HepG2 (cell line): ENCODE results near the gene MRPS10. TPM values are rescaled to one million over a fixed set of nuclear protein-coding genes. Genes with fewer than 3 reads are reported as not detected.

Source experiments
- ATAC-seq: fragments of 200-7000 bp; cut with Tn5 transposase; 3 replicates; pipeline ENCODE4 v1.9.1; 2020; ENCODE audit warnings: mild to moderate bottlenecking, moderate library complexity
- BruUV-seq: library from RNA; stranded (reverse); fragments of 400-500 nt; replicated peaks from 2 replicates; lab custom pipeline; 2021; lab: Mats Ljungman, UMichigan
- CTCF ChIA-PET: fragments of 300-600 bp; formaldehyde crosslinking; extraction: SDS; loops from one replicate; lab custom pipeline; 2021; ENCODE audit warnings: low total read pairs, inconsistent platforms, low intra/inter-chr PET ratio; lab: Yijun Ruan, JAX
- POLR2A ChIA-PET: fragments of 350-600 bp; sonication (Branson Sonifier 250); formaldehyde crosslinking; loops from one replicate; lab custom pipeline; 2020; ENCODE audit warnings: antibody characterized with exemption, inconsistent platforms; lab: Yijun Ruan, JAX
- DNase-seq: peaks from one replicate; pipeline ENCODE4 v3.0.0-alpha.2; 2015; ENCODE audit warnings: low spot score
- FAIRE-seq: peaks from 3 replicates; lab custom pipeline; 2011; peaks lifted over from hg19 to GRCh38; lab: Jason Lieb, UNC
- H2AFZ ChIP-seq: one replicate; pipeline ENCODE4 v1.6.1; 2011; ENCODE audit warnings: low read length, inconsistent platforms
- H3K27ac ChIP-seq: fragments of 300-600 bp; 3 replicates; pipeline ENCODE4 v1.8.0; 2011; ENCODE audit warnings: mixed run types, mild to moderate bottlenecking, mixed read lengths, low read length, inconsistent platforms; ENCODE audit not compliant: insufficient read depth; ENCODE audit errors: extremely low read length
- H3K27me3 ChIP-seq, 2 experiments: fragments of 200-600 bp in 1 of 2; 2 replicates in 1 of 2; 3 replicates in 1 of 2; pipeline versions ENCODE4 v1.6.0 to v1.8.0; 2011; ENCODE audit warnings: low read length in 2 of 2, mild to moderate bottlenecking in 2 of 2, moderate library complexity in 2 of 2, inconsistent platforms in 1 of 2; ENCODE audit not compliant: insufficient read depth in 2 of 2, control insufficient read depth in 1 of 2
- H3K36me3 ChIP-seq, 2 experiments: fragments of 200-600 bp in 1 of 2; replicated peaks in 1 of 2; 2 replicates in 1 of 2; 3 replicates in 1 of 2; pipeline versions ENCODE4 v1.5.1 to v1.8.0; 2011; ENCODE audit warnings: low read length in 2 of 2, inconsistent platforms in 1 of 2; ENCODE audit not compliant: insufficient read depth in 2 of 2, control insufficient read depth in 1 of 2
- H3K4me1 ChIP-seq: 2 replicates; pipeline ENCODE4 v1.5.1; 2012; ENCODE audit warnings: low read length, inconsistent platforms; ENCODE audit not compliant: insufficient read depth
- H3K4me2 ChIP-seq: 2 replicates; pipeline ENCODE4 v1.6.0; 2011; ENCODE audit warnings: low read depth, low read length, inconsistent platforms
- H3K4me3 ChIP-seq, 3 experiments: fragments of 200-600 bp in 1 of 3; sonication (generic), shearing (Covaris generic) in 1 of 3; replicated peaks in 1 of 3; 2 replicates each; pipeline ENCODE4 v1.5.1; 2011 to 2016; ENCODE audit warnings: low read length in 3 of 3, inconsistent platforms in 2 of 3, low read depth in 2 of 3, mild to moderate bottlenecking in 2 of 3, control low read depth in 1 of 3, mixed read lengths in 1 of 3; ENCODE audit not compliant: insufficient read depth in 1 of 3
- H3K79me2 ChIP-seq: one replicate; pipeline ENCODE4 v1.6.1; 2011; ENCODE audit warnings: low read length, inconsistent platforms; ENCODE audit not compliant: insufficient read depth
- H3K9ac ChIP-seq: 2 replicates; pipeline ENCODE4 v1.6.0; 2011; ENCODE audit warnings: mild to moderate bottlenecking, low read depth, low read length, inconsistent platforms; ENCODE audit not compliant: insufficient read depth
- H3K9me3 ChIP-seq: 2 replicates; pipeline ENCODE4 v1.5.1; 2012; ENCODE audit warnings: mild to moderate bottlenecking, low read length
- H4K20me1 ChIP-seq: 2 replicates; pipeline ENCODE4 v1.6.0; 2011; ENCODE audit warnings: inconsistent platforms, mild to moderate bottlenecking, low read length, moderate library complexity; ENCODE audit not compliant: insufficient read depth
- MAFK ChIP-seq, 2 experiments: IDR thresholded peaks in 1 of 2; conservative IDR thresholded peaks in 1 of 2; 2 replicates each; pipeline ENCODE4 v1.6.1; 2011; ENCODE audit warnings: improper control_type of control experiment in 2 of 2, low read length in 2 of 2
- PAWR ChIP-seq: sonication (generic); formaldehyde crosslinking; IDR thresholded peaks from 2 replicates; pipeline ENCODE4 v1.4.0; 2020; ENCODE audit warnings: missing genetic modification reagents, mild to moderate bottlenecking, borderline replicate concordance
- ZFP36L2 ChIP-seq: sonication (generic); formaldehyde crosslinking; IDR thresholded peaks from 2 replicates; pipeline ENCODE4 v1.4.0; 2020; ENCODE audit warnings: missing genetic modification reagents
- WGBS: methylation state at CpG from one replicate; pipeline ENCODE4 v1.1.6; 2017; ENCODE audit warnings: low lambda C conversion rate; 5-methylcytosine and 5-hydroxymethylcytosine counted together
- in situ Hi-C: cut with HindIII; loops from 2 replicates; pipeline ENCODE4 v1.10.0; 2017; ENCODE audit warnings: low pct_unique_long_range_greater_than_20kb; ENCODE audit not compliant: extremely low pct_ligation_motif_present
- intact Hi-C: fragments of 100-400 bp; cut with micrococcal nuclease; formaldehyde crosslinking; loops from one replicate; pipeline ENCODE4 v1.10.0; 2022; ENCODE audit not compliant: unreplicated experiment
- polyA plus RNA-seq, 8 experiments: library from polyadenylated mRNA; depleted of rRNA in 3 of 8; stranded (reverse) in 7 of 8; unstranded in 1 of 8; fragments of >200 nt; fragmentation: Illumina TruSeq in 4 of 8; extraction: Trizol in 4 of 8; gene quantifications; 2 replicates each; pipeline versions ENCODE4 v1.2.1 to v1.2.3, GENCODE V29; 2011 to 2016; ENCODE audit warnings: low read depth in 4 of 8, missing spikeins in 1 of 8, mixed read lengths in 1 of 8; ENCODE audit not compliant: insufficient read depth in 1 of 8
- total RNA-seq, 5 experiments: library from RNA; depleted of rRNA; stranded (reverse); fragments of >200 nt; fragmentation: Illumina TruSeq; extraction: Trizol; gene quantifications; 2 replicates each; pipeline ENCODE4 v1.2.3, GENCODE V29; 2016; ENCODE audit warnings: low read depth in 1 of 5
- TF ChIP-seq, protein P1 (sequence below): sonication (generic); formaldehyde crosslinking; IDR thresholded peaks from 2 replicates; pipeline ENCODE4 v1.8.1; 2023; ENCODE audit warnings: mild to moderate bottlenecking, missing genetic modification reagents
- TF ChIP-seq, protein P2 (sequence below): sonication (generic); formaldehyde crosslinking; IDR thresholded peaks from 2 replicates; pipeline ENCODE4 v1.4.0; 2020; ENCODE audit warnings: mild to moderate bottlenecking, missing genetic modification reagents
- TF ChIP-seq, protein P3 (sequence below): sonication (generic); formaldehyde crosslinking; IDR thresholded peaks from 2 replicates; pipeline ENCODE4 v1.5.1; 2020; ENCODE audit warnings: mild to moderate bottlenecking, missing genetic modification reagents, borderline replicate concordance

MRPS10 gene
- total and polyA plus RNA-seq, 2 of the 13 experiments (the other 11 are each of a cell fraction or from before 2014, with no cell fraction given) = 31.7 to 54.6 TPM

DNA sequence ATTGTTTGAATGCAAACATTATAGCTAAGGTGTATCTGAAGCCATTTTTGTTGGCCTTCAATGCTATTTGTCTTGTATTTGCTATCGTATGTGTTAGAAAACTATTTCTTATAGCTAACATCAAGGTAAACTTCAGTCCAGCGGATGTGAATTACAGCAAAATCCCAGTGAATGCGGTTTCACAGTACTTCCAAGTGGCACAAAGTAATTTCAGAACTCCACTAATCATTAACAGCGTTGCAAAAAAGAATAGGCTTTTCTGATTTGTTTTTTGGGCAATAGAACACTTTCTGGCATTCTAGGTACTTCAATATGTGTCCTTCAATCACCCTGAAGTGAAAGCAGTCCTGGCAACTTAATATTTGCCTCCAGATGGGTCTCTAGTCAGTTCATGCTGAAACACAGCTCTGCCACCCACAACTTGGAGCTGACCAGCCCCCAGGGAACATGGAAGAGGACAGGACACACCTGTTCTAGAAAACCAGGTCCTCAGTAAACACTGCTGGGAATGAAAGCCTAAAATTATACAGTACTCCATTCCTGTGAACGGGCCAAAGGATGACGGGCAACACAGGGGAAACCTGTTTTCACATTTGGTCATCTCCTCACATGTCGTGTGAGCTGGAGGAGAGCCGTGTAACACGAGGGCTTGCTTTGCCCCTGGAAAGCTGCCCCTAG lies 9.7 kb upstream of the MRPS10 start:
- H3K27ac ChIP-seq = peak overlapping the region; percentile 5
- no peak for FAIRE-seq
- H3K4me3 ChIP-seq = peak overlapping the region in 2 of 3 experiments; percentile 25 to 60; a peak in 4 of 6 replicates
- peak overlapping the region; percentile 45; the same call in 1 of the 2 replicates for H3K9ac ChIP-seq
- H3K79me2 ChIP-seq = no peaks in the 10 kb centered on the region
- H4K20me1 ChIP-seq = no peaks in the 10 kb centered on the region
- H3K4me2 ChIP-seq = peak overlapping the region; percentile 89
- H3K36me3 ChIP-seq = no peaks in the 10 kb centered on the region
- peak overlapping the region; percentile 73 for H2AFZ ChIP-seq
- in situ Hi-C loops = loop anchor here (5.0 kb wide), 1 partner anchor 60 kb away; no protein-coding TSS in a partner anchor
- H3K4me1 ChIP-seq = peaks cover 52% of the 10 kb centered on the region
- ChIA-PET CTCF (interaction anchor here (1.4 kb wide), 1 partner anchor 12 kb away, joined by 4 read pairs; no protein-coding TSS in a partner anchor), POLR2A (interaction anchor here (1.2 to 2.5 kb wide), 3 partner anchors 10 to 33 kb away, joined by 4 to 9 read pairs (median 5); no protein-coding TSS in a partner anchor)
- no TSS peak for BruUV-seq
- no peak for DNase-seq
- H3K9me3 ChIP-seq = no peaks in the 10 kb centered on the region
- WGBS = 20% methylated on average over 9 of the region's 9 CpGs
- H3K27me3 ChIP-seq = no peaks in the 10 kb centered on the region
- intact Hi-C loops = no loop called here
- ATAC-seq = peak; percentile 23
- no peak for TF ChIP-seq ZFP36L2 (CRISPR knock-in tag)
- TF ChIP-seq, protein P1, sequence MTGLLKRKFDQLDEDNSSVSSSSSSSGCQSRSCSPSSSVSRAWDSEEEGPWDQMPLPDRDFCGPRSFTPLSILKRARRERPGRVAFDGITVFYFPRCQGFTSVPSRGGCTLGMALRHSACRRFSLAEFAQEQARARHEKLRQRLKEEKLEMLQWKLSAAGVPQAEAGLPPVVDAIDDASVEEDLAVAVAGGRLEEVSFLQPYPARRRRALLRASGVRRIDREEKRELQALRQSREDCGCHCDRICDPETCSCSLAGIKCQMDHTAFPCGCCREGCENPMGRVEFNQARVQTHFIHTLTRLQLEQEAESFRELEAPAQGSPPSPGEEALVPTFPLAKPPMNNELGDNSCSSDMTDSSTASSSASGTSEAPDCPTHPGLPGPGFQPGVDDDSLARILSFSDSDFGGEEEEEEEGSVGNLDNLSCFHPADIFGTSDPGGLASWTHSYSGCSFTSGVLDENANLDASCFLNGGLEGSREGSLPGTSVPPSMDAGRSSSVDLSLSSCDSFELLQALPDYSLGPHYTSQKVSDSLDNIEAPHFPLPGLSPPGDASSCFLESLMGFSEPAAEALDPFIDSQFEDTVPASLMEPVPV (CRISPR knock-in tag) = 0 out of 2 replicates have a peak, but pooled peaks have one; percentile 36
- TF ChIP-seq, protein P2, sequence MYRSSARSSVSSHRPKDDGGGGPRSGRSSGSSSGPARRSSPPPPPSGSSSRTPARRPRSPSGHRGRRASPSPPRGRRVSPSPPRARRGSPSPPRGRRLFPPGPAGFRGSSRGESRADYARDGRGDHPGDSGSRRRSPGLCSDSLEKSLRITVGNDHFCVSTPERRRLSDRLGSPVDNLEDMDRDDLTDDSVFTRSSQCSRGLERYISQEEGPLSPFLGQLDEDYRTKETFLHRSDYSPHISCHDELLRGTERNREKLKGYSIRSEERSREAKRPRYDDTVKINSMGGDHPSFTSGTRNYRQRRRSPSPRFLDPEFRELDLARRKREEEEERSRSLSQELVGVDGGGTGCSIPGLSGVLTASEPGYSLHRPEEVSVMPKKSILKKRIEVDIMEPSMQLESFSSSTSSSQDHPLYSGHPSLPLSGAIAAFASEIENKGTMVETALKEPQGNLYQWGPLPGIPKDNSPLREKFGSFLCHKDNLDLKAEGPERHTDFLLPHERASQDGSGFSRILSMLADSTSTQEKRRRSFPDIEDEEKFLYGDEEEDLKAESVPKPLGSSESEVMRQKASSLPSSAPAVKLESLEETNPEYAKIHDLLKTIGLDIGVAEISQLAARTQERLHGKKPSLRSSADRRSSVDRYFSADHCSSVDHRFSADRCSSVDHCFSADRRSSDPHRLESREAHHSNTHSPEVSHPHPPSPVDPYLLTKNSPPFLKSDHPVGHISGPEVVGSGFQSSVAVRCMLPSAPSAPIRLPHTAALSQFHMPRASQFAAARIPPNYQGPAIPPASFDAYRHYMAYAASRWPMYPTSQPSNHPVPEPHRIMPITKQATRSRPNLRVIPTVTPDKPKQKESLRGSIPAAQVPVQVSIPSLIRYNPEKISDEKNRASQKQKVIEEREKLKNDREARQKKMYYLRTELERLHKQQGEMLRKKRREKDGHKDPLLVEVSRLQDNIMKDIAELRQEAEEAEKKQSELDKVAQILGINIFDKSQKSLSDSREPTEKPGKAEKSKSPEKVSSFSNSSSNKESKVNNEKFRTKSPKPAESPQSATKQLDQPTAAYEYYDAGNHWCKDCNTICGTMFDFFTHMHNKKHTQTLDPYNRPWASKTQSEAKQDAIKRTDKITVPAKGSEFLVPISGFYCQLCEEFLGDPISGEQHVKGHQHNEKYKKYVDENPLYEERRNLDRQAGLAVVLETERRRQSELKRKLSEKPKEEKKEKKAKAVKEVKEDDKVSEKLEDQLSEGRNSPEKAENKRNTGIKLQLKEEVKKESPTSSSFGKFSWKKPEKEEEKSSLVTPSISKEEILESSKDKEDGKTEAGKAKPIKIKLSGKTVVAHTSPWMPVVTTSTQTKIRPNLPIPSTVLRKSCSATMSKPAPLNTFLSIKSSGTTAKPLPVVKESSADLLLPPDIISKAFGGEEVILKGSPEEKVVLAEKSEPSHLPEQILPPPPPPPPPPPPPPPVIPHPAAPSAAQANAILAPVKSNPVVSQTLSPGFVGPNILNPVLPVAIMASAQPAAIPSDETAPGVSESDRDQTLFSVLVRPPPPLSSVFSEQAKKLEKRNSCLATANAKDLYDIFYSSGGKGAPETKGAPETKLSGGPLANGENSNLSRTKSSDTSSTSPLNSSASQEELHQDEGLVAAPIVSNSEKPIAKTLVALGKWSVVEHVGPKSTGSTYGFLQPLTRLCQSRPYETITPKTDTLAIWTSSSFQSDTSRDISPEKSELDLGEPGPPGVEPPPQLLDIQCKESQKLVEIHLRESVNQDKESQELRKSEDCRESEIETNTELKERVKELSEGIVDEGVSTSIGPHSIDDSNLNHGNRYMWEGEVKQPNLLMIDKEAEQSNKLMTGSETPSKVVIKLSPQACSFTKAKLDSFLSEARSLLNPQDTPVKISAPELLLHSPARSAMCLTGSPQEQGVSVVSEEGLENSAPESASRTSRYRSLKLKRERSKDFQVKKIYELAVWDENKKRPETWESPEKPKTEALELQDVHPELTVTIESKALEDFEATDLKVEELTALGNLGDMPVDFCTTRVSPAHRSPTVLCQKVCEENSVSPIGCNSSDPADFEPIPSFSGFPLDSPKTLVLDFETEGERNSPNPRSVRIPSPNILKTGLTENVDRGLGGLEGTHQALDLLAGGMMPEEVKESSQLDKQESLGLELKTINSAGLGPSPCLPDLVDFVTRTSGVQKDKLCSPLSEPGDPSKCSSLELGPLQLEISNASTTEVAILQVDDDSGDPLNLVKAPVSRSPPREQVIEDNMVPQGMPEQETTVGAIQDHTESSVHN (CRISPR knock-in tag) = no peak
- TF ChIP-seq PAWR (CRISPR knock-in tag) = no peak
- TF ChIP-seq, protein P3, sequence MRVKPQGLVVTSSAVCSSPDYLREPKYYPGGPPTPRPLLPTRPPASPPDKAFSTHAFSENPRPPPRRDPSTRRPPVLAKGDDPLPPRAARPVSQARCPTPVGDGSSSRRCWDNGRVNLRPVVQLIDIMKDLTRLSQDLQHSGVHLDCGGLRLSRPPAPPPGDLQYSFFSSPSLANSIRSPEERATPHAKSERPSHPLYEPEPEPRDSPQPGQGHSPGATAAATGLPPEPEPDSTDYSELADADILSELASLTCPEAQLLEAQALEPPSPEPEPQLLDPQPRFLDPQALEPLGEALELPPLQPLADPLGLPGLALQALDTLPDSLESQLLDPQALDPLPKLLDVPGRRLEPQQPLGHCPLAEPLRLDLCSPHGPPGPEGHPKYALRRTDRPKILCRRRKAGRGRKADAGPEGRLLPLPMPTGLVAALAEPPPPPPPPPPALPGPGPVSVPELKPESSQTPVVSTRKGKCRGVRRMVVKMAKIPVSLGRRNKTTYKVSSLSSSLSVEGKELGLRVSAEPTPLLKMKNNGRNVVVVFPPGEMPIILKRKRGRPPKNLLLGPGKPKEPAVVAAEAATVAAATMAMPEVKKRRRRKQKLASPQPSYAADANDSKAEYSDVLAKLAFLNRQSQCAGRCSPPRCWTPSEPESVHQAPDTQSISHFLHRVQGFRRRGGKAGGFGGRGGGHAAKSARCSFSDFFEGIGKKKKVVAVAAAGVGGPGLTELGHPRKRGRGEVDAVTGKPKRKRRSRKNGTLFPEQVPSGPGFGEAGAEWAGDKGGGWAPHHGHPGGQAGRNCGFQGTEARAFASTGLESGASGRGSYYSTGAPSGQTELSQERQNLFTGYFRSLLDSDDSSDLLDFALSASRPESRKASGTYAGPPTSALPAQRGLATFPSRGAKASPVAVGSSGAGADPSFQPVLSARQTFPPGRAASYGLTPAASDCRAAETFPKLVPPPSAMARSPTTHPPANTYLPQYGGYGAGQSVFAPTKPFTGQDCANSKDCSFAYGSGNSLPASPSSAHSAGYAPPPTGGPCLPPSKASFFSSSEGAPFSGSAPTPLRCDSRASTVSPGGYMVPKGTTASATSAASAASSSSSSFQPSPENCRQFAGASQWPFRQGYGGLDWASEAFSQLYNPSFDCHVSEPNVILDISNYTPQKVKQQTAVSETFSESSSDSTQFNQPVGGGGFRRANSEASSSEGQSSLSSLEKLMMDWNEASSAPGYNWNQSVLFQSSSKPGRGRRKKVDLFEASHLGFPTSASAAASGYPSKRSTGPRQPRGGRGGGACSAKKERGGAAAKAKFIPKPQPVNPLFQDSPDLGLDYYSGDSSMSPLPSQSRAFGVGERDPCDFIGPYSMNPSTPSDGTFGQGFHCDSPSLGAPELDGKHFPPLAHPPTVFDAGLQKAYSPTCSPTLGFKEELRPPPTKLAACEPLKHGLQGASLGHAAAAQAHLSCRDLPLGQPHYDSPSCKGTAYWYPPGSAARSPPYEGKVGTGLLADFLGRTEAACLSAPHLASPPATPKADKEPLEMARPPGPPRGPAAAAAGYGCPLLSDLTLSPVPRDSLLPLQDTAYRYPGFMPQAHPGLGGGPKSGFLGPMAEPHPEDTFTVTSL (CRISPR knock-in tag) = peak; percentile 29; the same call in 1 of the 2 replicates
- no peak for TF ChIP-seq MAFK (conservative IDR thresholded peaks at IDR 0.05 in 1 of 2, IDR thresholded peaks at IDR 0.05 in 1 of 2; ENCODE audit: low read length in 2 of 2)
